Endometrium (tissue), 2 donors: Measurements from ENCODE around the gene DENND1B.
A peak's percentile ranks its signal among the peaks of the same experiment; 100 is the strongest.

Experiments used
- FAIRE-seq: peaks from 2 replicates; lab custom pipeline; 2012; peaks lifted over from hg19 to GRCh38; lab: Jason Lieb, UNC
- donor health status: control.
- donor health status: control.

Gene DENND1B

GRCh38 chr1:197467881-197468280 lies 307.4 kb downstream of the DENND1B start:
- no peak for FAIRE-seq

DNA sequence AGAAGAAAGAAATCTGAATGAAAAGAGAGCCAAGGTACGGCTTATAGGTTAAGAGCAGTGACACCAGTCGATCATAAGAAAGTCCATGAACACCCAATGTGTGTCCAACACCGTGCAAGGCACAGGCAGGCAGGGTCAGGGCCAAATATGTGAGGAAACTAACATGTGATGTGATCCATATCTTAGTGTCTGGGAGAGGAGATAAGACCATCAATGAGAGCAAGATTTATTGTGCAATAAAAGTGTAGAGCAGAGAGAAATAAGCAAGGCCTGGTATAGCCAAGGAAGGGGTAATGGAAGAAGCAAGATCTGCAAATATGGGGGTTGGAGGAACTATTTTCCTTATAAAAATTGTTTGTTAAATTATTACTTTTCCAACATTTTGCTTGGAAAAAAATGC lies 308.5 kb downstream of the DENND1B start:
- no peak for FAIRE-seq

DNA sequence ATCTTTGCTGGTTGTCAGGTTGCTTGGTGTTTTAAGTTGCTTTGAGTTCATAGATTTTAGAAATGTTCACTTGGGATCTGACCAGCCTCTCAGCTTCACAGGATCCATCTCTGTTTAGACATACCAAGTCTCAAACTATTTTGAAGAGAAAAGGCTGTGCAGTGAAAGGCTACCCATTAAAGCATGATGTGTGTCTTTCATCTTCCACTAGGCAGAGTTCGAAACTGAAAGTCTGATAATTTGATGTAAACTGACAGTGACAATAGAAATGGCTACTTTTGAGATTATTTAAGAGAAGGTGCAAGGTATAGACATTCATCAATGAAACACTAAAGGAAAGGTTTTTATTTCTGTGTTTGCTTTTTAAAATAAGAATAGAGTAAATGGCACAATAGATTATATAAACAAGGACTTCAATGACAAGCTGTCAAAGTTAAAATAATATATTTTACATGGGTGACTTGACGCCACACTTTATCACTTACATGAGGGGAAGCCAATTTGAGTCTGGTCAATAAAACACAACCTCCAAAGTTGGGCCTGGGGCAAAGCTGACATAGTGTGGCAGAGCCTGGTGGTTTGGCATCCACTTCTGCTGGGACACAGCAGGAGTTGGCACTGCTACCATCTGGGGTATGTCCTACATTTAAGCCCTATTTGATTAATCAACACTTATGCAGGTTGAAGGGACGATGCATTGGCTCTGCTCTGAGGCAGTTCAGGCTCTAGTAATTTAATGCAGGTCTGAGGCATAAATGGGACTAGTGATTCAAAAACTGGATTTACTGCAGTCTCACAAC lies 309.6 kb downstream of the DENND1B start:
- no peak for FAIRE-seq

GRCh38 chr1:197464044-197464443 lies 311.2 kb downstream of the DENND1B start:
- FAIRE-seq = peak; percentile 26

- no peak for FAIRE-seq
Measured at GRCh38 chr1:197463142-197463541, 312.1 kb downstream of the DENND1B start.

DNA sequence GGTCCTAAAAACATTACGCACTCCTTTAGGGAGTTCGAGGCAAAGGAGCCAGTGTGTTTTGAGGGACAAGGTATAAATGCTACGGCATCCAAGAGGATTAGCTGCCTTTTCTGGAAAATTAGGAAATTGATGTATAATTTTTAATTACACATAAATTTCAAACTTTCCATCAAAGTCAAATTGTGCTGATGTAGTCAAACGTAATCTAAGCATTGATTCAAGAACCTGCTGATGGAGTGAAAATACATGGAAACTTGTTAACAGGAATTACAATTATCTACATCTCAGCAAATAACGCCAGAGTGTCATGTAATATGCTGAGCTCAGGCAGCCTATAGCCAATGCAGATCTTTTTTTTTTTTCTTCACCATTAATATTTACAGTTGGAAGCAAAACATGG lies 312.7 kb downstream of the DENND1B start:
- FAIRE-seq = no peak
